ENCODE measurements around the gene SIPA1. TPM values are rescaled to one million over a fixed set of nuclear protein-coding genes. Genes with fewer than 3 reads are reported as not detected.

Gene SIPA1
- total RNA-seq, 1 experiment from 2014 or later = 105 TPM

- H3K9me3 ChIP-seq (ENCODE audit: control insufficient read depth in 1 of 2, insufficient read depth in 1 of 2, low read depth in 1 of 2, low read length in 2 of 2) = no peaks in the 10 kb centered on the region
- H3K4me1 ChIP-seq (ENCODE audit: control insufficient read depth in 1 of 2, insufficient read depth in 2 of 2, low read length in 2 of 2) = peaks cover 4 to 9% of the 10 kb centered on the region in 2 experiments
- no peaks in the 10 kb centered on the region for H4K20me1 ChIP-seq (ENCODE audit: insufficient read depth)
- RAD21 ChIA-PET (ENCODE audit: low non-redundant PET in 1 of 2, low total read pairs in 2 of 2, uncharacterized antibody in 2 of 2, unreplicated experiment in 2 of 2) = no interaction called here
- DNase-seq (ENCODE audit: low read depth, low spot score) = no peak
- no peak for TF ChIP-seq ZNF274 (IDR thresholded peaks at IDR 0.05; ENCODE audit: low read depth, low read length)
- TF ChIP-seq EZH2 (IDR thresholded peaks at IDR 0.05) = no peak
- TF ChIP-seq POLR2AphosphoS5 (IDR thresholded peaks at IDR 0.05; ENCODE audit: low read depth, low read length) = no peak
- TF ChIP-seq, protein P1, sequence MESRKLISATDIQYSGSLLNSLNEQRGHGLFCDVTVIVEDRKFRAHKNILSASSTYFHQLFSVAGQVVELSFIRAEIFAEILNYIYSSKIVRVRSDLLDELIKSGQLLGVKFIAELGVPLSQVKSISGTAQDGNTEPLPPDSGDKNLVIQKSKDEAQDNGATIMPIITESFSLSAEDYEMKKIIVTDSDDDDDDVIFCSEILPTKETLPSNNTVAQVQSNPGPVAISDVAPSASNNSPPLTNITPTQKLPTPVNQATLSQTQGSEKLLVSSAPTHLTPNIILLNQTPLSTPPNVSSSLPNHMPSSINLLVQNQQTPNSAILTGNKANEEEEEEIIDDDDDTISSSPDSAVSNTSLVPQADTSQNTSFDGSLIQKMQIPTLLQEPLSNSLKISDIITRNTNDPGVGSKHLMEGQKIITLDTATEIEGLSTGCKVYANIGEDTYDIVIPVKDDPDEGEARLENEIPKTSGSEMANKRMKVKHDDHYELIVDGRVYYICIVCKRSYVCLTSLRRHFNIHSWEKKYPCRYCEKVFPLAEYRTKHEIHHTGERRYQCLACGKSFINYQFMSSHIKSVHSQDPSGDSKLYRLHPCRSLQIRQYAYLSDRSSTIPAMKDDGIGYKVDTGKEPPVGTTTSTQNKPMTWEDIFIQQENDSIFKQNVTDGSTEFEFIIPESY (IDR thresholded peaks at IDR 0.05; ENCODE audit: extremely low read depth, insufficient replicate concordance, low read length) = no peak
- TF ChIP-seq EGR1 (IDR thresholded peaks at IDR 0.05; ENCODE audit: low read depth) = no peak
- no peak for TF ChIP-seq SRF (IDR thresholded peaks at IDR 0.05; ENCODE audit: low read depth)
- TF ChIP-seq ZFX (IDR thresholded peaks at IDR 0.05) = no peak
- TF ChIP-seq CEBPB (IDR thresholded peaks at IDR 0.05; ENCODE audit: low read depth) = no peak
- TF ChIP-seq ELF1 (IDR thresholded peaks at IDR 0.05; ENCODE audit: borderline replicate concordance, low read depth) = no peak
- TF ChIP-seq MAX (IDR thresholded peaks at IDR 0.05) = no peak
- no peak for TF ChIP-seq RAD21 (IDR thresholded peaks at IDR 0.05; ENCODE audit: low read depth)
- no peak for TF ChIP-seq YY1 (IDR thresholded peaks at IDR 0.05; ENCODE audit: extremely low read depth, insufficient replicate concordance, low read depth, low read length)
- no peak for TF ChIP-seq ATF3 (IDR thresholded peaks at IDR 0.05)
- TF ChIP-seq EZH2phosphoT487 (IDR thresholded peaks at IDR 0.05; ENCODE audit: borderline replicate concordance) = no peak
- TF ChIP-seq POLR2A (IDR thresholded peaks at IDR 0.05; ENCODE audit: borderline replicate concordance, extremely low read depth, insufficient read depth, insufficient read length) = no peak
- TF ChIP-seq CTCF (IDR thresholded peaks at IDR 0.05 in 2 of 3, conservative IDR thresholded peaks at IDR 0.05 in 1 of 3; ENCODE audit: borderline replicate concordance in 1 of 3, insufficient read depth in 1 of 3, low read depth in 2 of 3, low read length in 2 of 3) = no peak
- TF ChIP-seq CBX3 (IDR thresholded peaks at IDR 0.05; ENCODE audit: low read depth) = no peak
- no peak for TF ChIP-seq JUND (IDR thresholded peaks at IDR 0.05)
- TF ChIP-seq TCF7L2 (IDR thresholded peaks at IDR 0.05; ENCODE audit: borderline replicate concordance, extremely low read depth, insufficient read depth, insufficient read length) = no peak
- TF ChIP-seq, protein P2, sequence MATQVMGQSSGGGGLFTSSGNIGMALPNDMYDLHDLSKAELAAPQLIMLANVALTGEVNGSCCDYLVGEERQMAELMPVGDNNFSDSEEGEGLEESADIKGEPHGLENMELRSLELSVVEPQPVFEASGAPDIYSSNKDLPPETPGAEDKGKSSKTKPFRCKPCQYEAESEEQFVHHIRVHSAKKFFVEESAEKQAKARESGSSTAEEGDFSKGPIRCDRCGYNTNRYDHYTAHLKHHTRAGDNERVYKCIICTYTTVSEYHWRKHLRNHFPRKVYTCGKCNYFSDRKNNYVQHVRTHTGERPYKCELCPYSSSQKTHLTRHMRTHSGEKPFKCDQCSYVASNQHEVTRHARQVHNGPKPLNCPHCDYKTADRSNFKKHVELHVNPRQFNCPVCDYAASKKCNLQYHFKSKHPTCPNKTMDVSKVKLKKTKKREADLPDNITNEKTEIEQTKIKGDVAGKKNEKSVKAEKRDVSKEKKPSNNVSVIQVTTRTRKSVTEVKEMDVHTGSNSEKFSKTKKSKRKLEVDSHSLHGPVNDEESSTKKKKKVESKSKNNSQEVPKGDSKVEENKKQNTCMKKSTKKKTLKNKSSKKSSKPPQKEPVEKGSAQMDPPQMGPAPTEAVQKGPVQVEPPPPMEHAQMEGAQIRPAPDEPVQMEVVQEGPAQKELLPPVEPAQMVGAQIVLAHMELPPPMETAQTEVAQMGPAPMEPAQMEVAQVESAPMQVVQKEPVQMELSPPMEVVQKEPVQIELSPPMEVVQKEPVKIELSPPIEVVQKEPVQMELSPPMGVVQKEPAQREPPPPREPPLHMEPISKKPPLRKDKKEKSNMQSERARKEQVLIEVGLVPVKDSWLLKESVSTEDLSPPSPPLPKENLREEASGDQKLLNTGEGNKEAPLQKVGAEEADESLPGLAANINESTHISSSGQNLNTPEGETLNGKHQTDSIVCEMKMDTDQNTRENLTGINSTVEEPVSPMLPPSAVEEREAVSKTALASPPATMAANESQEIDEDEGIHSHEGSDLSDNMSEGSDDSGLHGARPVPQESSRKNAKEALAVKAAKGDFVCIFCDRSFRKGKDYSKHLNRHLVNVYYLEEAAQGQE (IDR thresholded peaks at IDR 0.05; ENCODE audit: low read depth) = no peak
- no peak overlapping the region for H3K9ac ChIP-seq (ENCODE audit: low read length)
- H3K36me3 ChIP-seq (ENCODE audit: control insufficient read depth in 1 of 2, insufficient read depth in 2 of 2, low read length in 2 of 2) = peaks cover 22 to 29% of the 10 kb centered on the region in 2 experiments; a peak in 3 of 4 replicates
- H3K79me2 ChIP-seq (ENCODE audit: insufficient read depth, low read length) = peaks cover 26% of the 10 kb centered on the region
- H2AFZ ChIP-seq (ENCODE audit: low read depth, low read length, poor library complexity, severe bottlenecking) = no peak overlapping the region
- H3K4me3 ChIP-seq (replicated peaks in 1 of 2; ENCODE audit: low read depth in 1 of 2, low read length in 2 of 2) = no peak overlapping the region
- no peak overlapping the region for H3K27ac ChIP-seq (ENCODE audit: low read depth, low read length)
- no peaks in the 10 kb centered on the region for H3K9me2 ChIP-seq (ENCODE audit: insufficient read depth)
- POLR2A ChIA-PET = no interaction called here
- H3K27me3 ChIP-seq (ENCODE audit: insufficient read depth, low read length) = no peaks in the 10 kb centered on the region
- BruUV-seq (replicated peaks) = no TSS peak
- no peak overlapping the region for H3K4me2 ChIP-seq (ENCODE audit: low read length)
- ATAC-seq = no peak
- CTCF ChIA-PET = no interaction called here
- intact Hi-C loops (cut with micrococcal nuclease) = no loop called here
These were observed 16.4 kb upstream of the SIPA1 start for GRCh38 chr11:65621460-65621859.

Data from HCT116 (cell line).